Left hindlimb (tissue), 1 donor: ENCODE results near the gene HDAC8.
A peak's percentile ranks its signal among the peaks of the same experiment; 100 is the strongest.
"Not testable (repeated sequence)": the region's sequence is repeated elsewhere in the genome, so short reads cannot be mapped to it uniquely, and the experiment has no call there.

ENCODE experiments used
- DNase-seq: peaks from one replicate; pipeline ENCODE4 v3.0.0-alpha.2; 2018

Gene HDAC8

DNA sequence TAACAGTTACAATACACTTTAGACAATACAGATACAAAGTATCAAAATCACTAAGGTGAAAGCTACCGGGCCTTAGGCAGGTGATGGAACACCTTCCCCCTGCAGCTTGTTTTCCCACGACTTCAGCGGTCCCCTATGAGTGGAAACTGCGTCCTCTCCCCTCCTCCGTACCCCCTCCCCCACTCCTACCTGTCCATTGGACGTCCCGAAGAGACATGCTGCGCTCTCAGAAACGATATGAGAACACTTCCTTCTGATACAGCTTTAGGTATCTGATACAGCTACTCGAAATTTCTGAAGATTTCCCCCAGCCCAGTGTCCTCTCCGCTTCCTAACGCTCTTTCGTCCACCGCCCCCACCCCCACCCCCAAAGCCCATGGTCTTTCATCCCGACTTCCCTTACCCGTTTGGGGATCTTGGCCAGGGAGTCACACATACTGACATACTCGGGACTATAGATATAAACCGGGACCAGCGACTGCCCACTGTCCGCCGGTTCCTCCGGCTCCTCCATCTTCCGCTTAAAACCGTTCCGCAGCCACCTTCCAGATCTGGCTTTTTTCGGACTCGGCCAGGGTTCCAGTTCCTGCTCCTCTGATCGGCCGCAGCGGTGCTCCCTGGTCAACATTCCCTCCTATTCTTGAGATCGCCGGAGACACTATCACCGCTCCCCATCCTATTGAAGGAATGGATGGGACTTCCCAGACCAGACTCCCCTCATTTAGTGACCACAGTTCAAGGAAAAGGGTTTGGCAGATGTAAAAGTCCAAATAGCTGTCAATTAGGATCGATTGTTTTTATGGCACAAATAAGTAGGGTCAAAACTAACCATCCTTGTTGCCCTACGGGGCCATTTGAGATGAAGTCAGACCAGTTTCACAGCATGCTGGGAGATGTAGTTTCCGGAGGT is at the start of gene HDAC8:
TSS of gene HDAC8 (minus strand) at position 596 of the 910 bp plus-strand sequence. CDS start at position 514, 82 bp downstream.
- DNase-seq = peak; percentile 82

DNA sequence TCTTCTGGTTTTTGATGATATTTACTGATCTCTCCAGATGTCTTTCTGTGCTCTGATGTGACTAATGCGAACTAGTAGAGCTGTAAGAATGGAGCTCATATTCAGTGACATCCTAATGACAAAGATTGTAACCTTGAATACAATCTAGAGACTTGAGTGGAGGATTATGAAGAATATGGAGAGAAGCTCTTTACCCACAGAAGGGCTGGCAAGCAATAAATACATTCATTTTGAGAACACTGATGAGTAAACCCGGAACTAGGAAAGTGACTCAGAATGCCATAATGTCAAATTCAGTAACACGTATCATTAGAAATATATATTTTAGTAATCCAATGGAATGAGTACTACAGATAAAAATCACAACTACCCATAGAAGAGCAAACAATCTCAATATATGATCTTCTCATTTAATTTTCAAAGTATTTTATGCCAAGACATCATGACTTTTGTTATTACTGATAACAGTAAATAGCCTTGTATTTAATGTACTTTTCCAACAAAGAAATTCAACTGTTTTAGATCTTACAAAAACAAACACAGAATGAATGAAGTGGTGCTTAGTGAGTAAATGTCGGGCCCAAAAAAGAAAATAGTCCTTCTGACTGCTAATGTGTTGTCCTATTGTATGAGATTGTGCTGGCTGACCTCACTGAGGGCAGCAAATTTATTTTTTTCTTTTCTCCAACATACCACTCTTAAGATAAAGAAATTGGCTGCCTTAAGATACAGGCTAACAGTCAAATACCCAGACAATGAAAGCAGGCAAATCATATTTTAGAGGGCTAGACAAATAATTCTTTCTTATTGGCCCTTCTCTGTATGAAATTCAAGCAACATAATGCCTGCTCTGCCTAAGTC is 49.2 kb upstream of the HDAC8 start:
- DNase-seq = no peak

- no peak for DNase-seq
Measured at GRCh38 chrX:72621163-72621562, 48.5 kb upstream of the HDAC8 start.

DNA sequence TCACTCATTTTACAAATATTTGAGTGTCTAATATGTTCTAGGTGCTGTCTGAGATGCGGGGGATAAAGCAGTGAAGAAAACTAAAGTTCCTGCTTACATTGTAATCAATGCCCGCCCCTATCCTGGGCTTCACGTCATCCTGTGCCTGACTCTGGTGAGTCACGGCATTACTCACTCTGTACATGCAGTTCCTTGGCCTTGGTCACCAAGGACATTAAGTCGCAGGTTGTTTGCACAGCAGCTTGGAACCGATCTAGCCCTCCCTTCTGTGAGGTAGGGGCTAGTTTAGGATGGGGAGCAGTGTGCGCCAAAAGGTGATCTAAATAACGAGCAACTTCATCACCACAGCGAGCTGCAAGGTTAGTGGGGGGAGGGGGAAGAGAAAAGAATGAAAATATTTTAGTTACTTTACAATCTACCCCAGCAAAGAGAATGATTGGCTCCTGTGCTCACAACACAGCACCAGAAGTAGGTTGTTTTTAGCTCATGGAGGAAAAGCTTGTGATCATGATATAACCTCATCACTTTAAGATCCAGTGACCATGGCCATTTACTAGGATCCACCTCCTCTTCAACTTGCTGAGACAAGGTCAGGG is 48.0 kb upstream of the HDAC8 start:
- DNase-seq = no peak

- no peak for DNase-seq
Measured at GRCh38 chrX:72609313-72609712, 36.7 kb upstream of the HDAC8 start.

DNA sequence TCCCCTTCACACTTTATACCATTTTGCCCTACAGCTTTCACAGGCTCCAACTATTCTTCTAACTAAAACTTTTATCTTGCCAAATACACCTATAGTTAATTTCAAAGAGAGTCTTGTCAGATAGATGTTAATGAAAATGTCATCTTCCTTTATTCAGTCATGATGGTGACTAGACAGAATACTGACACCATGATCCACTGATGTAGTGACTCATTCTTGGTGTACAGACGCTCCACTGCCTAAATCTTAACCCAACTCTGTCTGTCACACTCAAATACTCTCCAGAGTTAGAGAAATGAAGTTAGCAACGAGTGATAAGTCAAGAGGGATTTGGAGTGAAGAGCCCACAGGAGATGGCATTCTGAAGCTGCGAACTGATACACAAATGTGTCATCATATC is 32.1 kb upstream of the HDAC8 start:
- DNase-seq = no peak

GRCh38 chrX:72604112-72604511 is 31.5 kb upstream of the HDAC8 start:
- no peak for DNase-seq

- DNase-seq = not testable (repeated sequence)
Measured at GRCh38 chrX:72591038-72591437, 18.4 kb upstream of the HDAC8 start.

DNA sequence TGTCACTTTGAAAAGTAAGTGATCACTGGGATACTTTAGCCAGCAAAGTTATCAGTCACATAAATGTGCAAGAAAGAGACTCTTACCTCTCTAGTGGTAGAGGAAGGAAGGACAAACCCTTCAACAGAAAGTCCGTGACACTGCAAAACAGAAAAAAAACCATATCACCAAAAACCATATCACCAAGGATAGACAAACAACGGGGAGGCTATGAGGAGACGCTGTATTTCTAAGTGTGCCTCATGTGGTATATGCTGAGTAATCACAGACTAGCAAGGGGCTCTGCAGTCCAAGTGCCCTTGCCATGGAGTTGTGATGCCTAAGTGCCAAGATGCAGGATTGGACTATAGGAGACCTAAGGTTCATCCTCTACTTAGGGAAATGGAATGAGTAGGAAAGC is 11.5 kb upstream of the HDAC8 start:
- no peak for DNase-seq

GRCh38 chrX:72576141-72576894 is 3.7 kb upstream of the HDAC8 start:
- no peak for DNase-seq

- DNase-seq = no peak
Measured at GRCh38 chrX:72573158-72573511, 492 bp upstream of the HDAC8 start.

DNA sequence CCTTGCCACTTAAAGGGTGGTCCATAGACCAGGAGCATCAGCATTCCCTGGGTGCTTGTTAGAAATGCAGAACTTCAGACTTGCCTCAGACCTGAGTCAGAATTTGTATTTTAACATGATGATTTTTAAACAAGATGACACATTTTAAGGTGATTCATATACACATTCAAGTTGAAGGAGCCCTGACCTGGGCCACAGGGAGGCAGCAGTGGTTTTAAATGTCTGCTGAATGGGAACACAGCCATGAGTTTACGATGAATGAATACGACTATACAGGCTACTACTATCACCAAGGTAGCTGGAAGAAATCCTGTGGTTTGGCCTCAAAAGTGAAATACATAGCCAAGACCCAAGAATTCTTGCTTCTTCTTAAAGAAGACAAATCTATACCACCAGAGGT is 2.9 kb downstream of the HDAC8 start:
- no peak for DNase-seq

GRCh38 chrX:72568406-72569092 is 4.1 kb downstream of the HDAC8 start:
- DNase-seq = no peak

GRCh38 chrX:72566448-72566847 is 6.2 kb downstream of the HDAC8 start:
- DNase-seq = no peak

- DNase-seq = not testable (repeated sequence)
Measured at GRCh38 chrX:72559655-72560054, 13.0 kb downstream of the HDAC8 start.

GRCh38 chrX:72554448-72555140 is 18.0 kb downstream of the HDAC8 start:
- no peak for DNase-seq

GRCh38 chrX:72552443-72552842 is 20.2 kb downstream of the HDAC8 start:
- not testable (repeated sequence) for DNase-seq

GRCh38 chrX:72545990-72546389 is 26.7 kb downstream of the HDAC8 start:
- no peak for DNase-seq

- no peak for DNase-seq
Measured at GRCh38 chrX:72540318-72540717, 32.3 kb downstream of the HDAC8 start.

- DNase-seq = no peak
Measured at GRCh38 chrX:72539822-72540221, 32.8 kb downstream of the HDAC8 start.

GRCh38 chrX:72536542-72536941 is 36.1 kb downstream of the HDAC8 start:
- no peak for DNase-seq
